T-helper 1 cell treated with Interleukin-12 subunit alpha and Interleukin-12 subunit beta and Interleukin-4 antibody, amounts not matched to agents 30 μg/mL and 1 μg/mL, for 36 hours (primary cell): ENCODE measurements around the gene NOC2L.
A peak's percentile ranks its signal among the peaks of the same experiment; 100 is the strongest.

Experiments
- H3K27ac Mint-ChIP-seq: one replicate; pipeline ENCODE4 v1.8.0; 2021; ENCODE audit warnings: mild to moderate bottlenecking, mixed read lengths
- H3K27me3 Mint-ChIP-seq: one replicate; pipeline ENCODE4 v1.8.0; 2021; ENCODE audit warnings: low read depth, mixed read lengths
- H3K36me3 Mint-ChIP-seq: one replicate; pipeline ENCODE4 v1.8.0; 2021; ENCODE audit warnings: low read depth, mixed read lengths
- H3K4me1 Mint-ChIP-seq: one replicate; pipeline ENCODE4 v1.8.0; 2021; ENCODE audit warnings: low read depth, mixed read lengths
- H3K4me3 Mint-ChIP-seq: one replicate; pipeline ENCODE4 v1.8.0; 2021; ENCODE audit warnings: mild to moderate bottlenecking, moderate library complexity, mixed read lengths
- H3K9me3 Mint-ChIP-seq: one replicate; pipeline ENCODE4 v1.8.0; 2021; ENCODE audit warnings: mixed read lengths

NOC2L gene

GRCh38 chr1:973459-974292 is 14.6 kb upstream of the NOC2L start:
- Mint-ChIP-seq H3K27me3 (peaks cover 10% of the 10 kb centered on the region), H3K4me1 (peaks cover 7% of the 10 kb centered on the region), H3K36me3 (no peaks in the 10 kb centered on the region), H3K9me3 (no peaks in the 10 kb centered on the region), H3K4me3 (no peak overlapping the region), H3K27ac (no peak overlapping the region)

- no peak overlapping the region for H3K4me3 Mint-ChIP-seq
- H3K27me3 Mint-ChIP-seq, result peaks cover 15% of the 10 kb centered on the region
- H3K27ac Mint-ChIP-seq, result no peak overlapping the region
Observed at GRCh38 chr1:972726-973458, 13.8 kb upstream of the NOC2L start.

DNA sequence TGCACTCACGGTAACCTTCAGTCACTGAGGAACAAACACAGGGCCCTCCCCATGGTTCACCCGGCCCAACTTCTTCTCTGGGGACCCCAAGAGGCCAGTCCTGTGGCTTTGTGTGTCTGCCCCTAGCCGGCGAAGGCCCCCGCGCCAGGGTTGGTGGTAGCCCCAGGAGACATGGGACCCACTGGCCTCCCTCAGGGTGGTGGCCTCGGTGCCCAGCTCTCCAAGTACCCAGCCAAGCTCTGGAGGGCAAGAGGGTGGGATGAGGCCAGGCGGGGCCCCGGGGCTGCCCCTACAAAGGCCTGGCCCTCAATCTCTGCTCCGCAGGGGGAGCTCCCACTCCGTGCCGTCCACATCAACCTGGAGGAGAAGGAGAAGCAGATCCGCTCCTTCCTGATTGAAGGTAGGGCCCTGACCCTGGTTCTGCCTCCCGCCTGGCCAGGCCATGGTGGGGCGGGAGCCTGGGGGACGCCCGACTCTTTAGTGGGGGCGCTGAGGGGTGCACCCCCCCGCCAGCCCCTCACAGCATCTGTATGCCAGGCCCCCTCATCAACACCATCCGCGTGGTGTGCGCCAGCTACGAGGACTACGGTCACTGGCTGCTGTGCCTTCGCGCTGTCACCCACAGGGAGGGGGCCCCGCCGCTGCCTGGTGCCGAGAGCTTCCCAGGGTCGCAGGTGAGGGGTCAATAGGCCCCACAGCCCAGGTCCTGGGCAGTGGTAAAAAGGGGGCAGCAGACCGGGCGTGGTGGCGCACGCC is 12.9 kb upstream of the NOC2L start:
- H3K36me3 Mint-ChIP-seq, result no peaks in the 10 kb centered on the region

More at GRCh38 chr1:972726-973458, 13.8 kb upstream of the NOC2L start:
- H3K4me1 Mint-ChIP-seq, result peaks cover 4% of the 10 kb centered on the region
- H3K36me3 Mint-ChIP-seq, result no peaks in the 10 kb centered on the region
- no peaks in the 10 kb centered on the region for H3K9me3 Mint-ChIP-seq

DNA sequence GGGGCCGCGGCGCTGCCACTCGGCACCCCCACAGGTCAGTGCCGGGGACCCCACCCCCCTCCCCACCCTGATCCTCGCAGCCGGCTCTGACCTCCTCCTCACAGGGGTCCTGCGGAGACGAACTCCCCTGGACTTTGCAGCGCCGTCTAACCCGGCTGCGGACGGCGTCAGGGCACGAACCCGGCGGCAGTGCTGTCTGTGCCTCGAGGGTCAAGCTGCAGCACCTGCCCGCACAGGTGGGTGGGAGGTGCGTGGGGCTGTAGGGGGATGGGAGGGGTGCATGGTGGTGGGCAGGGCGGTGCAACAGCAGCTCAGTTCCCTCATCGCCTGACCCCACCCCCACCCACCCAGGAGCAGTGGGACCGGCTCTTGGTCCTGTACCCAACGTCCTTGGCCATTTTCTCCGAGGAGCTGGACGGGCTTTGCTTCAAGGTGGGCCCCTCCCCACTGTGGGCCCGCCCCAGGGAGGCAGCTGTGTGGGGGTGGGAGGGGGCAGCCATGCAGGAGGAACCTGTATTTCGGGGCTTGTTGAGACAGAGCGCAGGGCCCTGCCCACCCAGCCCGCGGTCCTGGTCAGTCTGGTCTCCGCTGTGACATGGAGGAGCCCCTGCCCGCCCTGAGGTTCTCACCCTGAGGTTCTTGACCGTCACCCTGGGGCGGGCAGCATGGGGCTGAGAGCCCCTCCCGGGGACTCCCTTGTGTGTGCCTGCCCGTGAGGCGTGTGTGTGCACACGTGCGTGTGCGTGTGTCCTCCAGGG is 12.1 kb upstream of the NOC2L start:
- Mint-ChIP-seq H3K27me3 (peaks cover 15% of the 10 kb centered on the region), H3K9me3 (no peaks in the 10 kb centered on the region), H3K4me3 (no peak overlapping the region), H3K36me3 (no peaks in the 10 kb centered on the region), H3K27ac (no peak overlapping the region), H3K4me1 (peaks cover 4% of the 10 kb centered on the region)

More for the DNA sequence above, 12.9 kb upstream of the NOC2L start:
- Mint-ChIP-seq H3K4me3 (no peak overlapping the region), H3K4me1 (peaks cover 4% of the 10 kb centered on the region), H3K9me3 (no peaks in the 10 kb centered on the region), H3K27me3 (peaks cover 15% of the 10 kb centered on the region), H3K27ac (no peak overlapping the region)

- H3K9me3 Mint-ChIP-seq, result no peaks in the 10 kb centered on the region
- no peaks in the 10 kb centered on the region for H3K4me1 Mint-ChIP-seq
- no peak overlapping the region for H3K4me3 Mint-ChIP-seq
- peaks cover 1% of the 10 kb centered on the region for H3K36me3 Mint-ChIP-seq
- peaks cover 10% of the 10 kb centered on the region for H3K27me3 Mint-ChIP-seq
- no peak overlapping the region for H3K27ac Mint-ChIP-seq
Observed at GRCh38 chr1:970242-970972, 11.4 kb upstream of the NOC2L start.

DNA sequence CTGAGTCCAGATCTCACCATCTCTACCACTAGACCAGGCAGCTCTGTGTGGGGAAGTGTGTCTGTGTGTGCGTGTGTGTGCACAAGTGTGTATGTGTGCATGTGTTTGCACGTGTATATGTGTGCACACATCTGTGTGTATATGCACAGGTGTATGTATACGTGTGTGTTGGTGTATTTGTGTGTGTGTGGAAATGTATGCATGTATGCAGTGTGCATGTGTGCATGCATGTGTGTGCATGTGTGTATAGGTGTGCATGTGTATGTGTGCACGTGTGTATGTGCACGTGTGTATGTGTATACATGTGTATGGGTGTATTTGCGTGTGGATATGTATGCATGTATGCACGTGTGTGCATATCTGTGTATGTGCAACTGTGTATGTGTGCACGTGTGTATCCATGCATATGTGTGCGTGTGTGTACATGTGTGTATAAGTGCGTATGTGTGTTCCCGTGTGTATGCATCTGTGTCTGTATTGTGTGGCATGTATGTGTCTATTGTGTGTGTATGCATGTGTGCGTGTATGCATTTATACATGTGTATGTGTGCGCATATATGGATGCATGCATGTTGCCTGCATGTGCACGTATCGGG is 10.3 kb upstream of the NOC2L start:
- no peaks in the 10 kb centered on the region for H3K9me3 Mint-ChIP-seq
- H3K36me3 Mint-ChIP-seq, result peaks cover 2% of the 10 kb centered on the region
- H3K4me3 Mint-ChIP-seq, result no peak overlapping the region
- no peak overlapping the region for H3K27ac Mint-ChIP-seq
- peaks cover 10% of the 10 kb centered on the region for H3K27me3 Mint-ChIP-seq
- H3K4me1 Mint-ChIP-seq, result no peaks in the 10 kb centered on the region

- H3K9me3 Mint-ChIP-seq, result no peaks in the 10 kb centered on the region
- H3K4me3 Mint-ChIP-seq, result no peak overlapping the region
- peaks cover 10% of the 10 kb centered on the region for H3K27me3 Mint-ChIP-seq
- H3K36me3 Mint-ChIP-seq, result peaks cover 2% of the 10 kb centered on the region
- H3K4me1 Mint-ChIP-seq, result no peaks in the 10 kb centered on the region
- no peak overlapping the region for H3K27ac Mint-ChIP-seq
Observed at GRCh38 chr1:967466-968343, 8.6 kb upstream of the NOC2L start.

- Mint-ChIP-seq H3K9me3 (no peaks in the 10 kb centered on the region), H3K27me3 (peaks cover 10% of the 10 kb centered on the region), H3K36me3 (peaks cover 2% of the 10 kb centered on the region), H3K4me1 (peaks cover 3% of the 10 kb centered on the region), H3K27ac (peak overlapping the region; percentile 69), H3K4me3 (peak overlapping the region; percentile 80)
Observed at GRCh38 chr1:966704-967300, 7.7 kb upstream of the NOC2L start.

GRCh38 chr1:966135-966703 is 7.2 kb upstream of the NOC2L start, which contains the start of gene PLEKHN1:
Gene PLEKHN1 (plus strand): TSS chr1:966482. CDS start chr1:966532, 50 bp downstream.
- Mint-ChIP-seq H3K27me3 (peaks cover 10% of the 10 kb centered on the region), H3K36me3 (peaks cover 2% of the 10 kb centered on the region), H3K4me3 (peak within 1 kb of the TSS; percentile 80), H3K9me3 (no peaks in the 10 kb centered on the region), H3K4me1 (peaks cover 3% of the 10 kb centered on the region), H3K27ac (peak within 1 kb of the TSS; percentile 69)

DNA sequence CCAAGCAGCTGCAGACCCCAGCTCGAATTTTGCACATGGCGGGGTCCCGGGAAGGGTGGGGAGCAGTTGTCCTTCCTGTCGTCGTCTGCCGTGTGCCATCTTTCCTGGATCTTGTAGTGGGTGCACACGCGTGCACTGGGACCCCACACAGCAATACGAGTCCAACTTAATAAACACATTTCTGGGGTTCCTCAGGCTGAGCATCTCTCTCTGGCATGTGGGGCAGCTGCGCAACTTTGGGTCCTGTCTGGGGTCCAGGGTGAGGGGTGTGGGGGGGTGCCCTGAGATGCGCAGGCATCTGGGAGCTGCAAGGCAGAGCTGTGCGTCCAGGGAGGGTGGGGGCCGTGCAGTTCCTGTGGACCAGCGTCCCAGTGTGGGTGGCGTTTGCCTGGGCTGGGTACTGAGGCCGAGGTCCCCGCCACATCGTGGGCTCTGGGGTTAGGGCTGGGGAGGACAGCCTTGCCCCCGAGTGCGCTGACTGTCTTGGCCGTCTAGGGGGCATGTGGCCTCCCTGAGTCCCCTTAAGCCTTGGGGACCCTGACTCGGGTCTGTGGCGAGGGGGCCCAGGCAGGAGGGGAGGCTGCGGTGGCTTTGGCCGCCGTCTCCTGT is 6.6 kb upstream of the NOC2L start:
- Mint-ChIP-seq H3K4me3 (peak overlapping the region; percentile 31), H3K9me3 (no peaks in the 10 kb centered on the region), H3K27me3 (peaks cover 10% of the 10 kb centered on the region), H3K36me3 (peaks cover 2% of the 10 kb centered on the region), H3K27ac (no peak overlapping the region), H3K4me1 (peaks cover 3% of the 10 kb centered on the region)

DNA sequence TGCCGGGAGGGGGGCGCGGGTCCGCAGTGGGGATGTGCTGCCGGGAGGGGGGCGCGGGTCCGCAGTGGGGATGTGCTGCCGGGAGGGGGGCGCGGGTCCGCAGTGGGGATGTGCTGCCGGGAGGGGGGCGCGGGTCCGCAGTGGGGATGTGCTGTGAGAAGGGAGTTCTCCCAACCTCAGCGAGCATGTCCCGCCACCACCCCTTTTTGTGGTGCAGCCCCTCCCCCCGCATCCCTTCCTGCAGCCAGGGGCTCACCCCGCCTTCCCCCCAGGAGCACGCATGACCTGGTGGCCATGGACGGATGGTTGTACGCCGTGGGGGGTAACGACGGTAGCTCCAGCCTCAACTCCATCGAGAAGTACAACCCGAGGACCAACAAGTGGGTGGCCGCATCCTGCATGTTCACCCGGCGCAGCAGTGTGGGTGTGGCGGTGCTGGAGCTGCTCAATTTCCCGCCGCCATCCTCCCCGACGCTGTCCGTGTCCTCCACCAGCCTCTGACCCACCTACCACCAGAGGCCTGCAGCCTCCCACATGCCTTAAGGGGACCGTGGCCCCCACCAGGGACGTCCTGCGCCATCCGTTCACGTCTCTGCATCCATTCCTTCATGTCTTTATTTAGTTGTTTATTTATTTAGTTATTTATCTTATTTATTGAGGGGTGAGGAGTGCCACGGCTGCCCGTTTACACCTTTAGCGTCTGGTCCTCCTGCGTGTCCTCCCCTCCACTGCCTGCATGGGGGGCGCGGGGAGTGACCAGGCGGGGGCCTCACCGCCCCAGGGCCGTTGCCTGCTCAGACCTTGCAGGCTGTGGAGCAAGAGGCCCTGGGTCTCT is 5.9 kb upstream of the NOC2L start:
- no peak overlapping the region for H3K4me3 Mint-ChIP-seq
- H3K4me1 Mint-ChIP-seq, result peaks cover 3% of the 10 kb centered on the region
- H3K36me3 Mint-ChIP-seq, result peaks cover 2% of the 10 kb centered on the region
- no peaks in the 10 kb centered on the region for H3K9me3 Mint-ChIP-seq
- peaks cover 10% of the 10 kb centered on the region for H3K27me3 Mint-ChIP-seq
- no peak overlapping the region for H3K27ac Mint-ChIP-seq
